Large intestine (tissue), 3 donors: Measurements from ENCODE around the gene LRRC43. TPM values are rescaled to one million over a fixed set of nuclear protein-coding genes. Genes with fewer than 3 reads are reported as not detected.
A peak's percentile ranks its signal among the peaks of the same experiment; 100 is the strongest.

Experiments
- DNase-seq, 2 donors: peaks; one replicate each; pipeline versions ENCODE4 v3.0.0 to v3.0.0-alpha.2; 2013
- H3K27ac ChIP-seq: one replicate; pipeline ENCODE4 v1.5.1; 2013; ENCODE audit warnings: low read length
- H3K27me3 ChIP-seq: 2 replicates; pipeline ENCODE4 v1.6.1; 2013; ENCODE audit warnings: low read length; ENCODE audit not compliant: control insufficient read depth, insufficient read depth
- H3K36me3 ChIP-seq: 2 replicates; pipeline ENCODE4 v1.6.1; 2013; ENCODE audit warnings: low read length; ENCODE audit not compliant: control insufficient read depth, insufficient read depth
- H3K4me1 ChIP-seq: one replicate; pipeline ENCODE4 v1.6.1; 2013; ENCODE audit warnings: low read length; ENCODE audit not compliant: control insufficient read depth, insufficient read depth
- H3K4me3 ChIP-seq: one replicate; pipeline ENCODE4 v1.5.1; 2013; ENCODE audit warnings: low read length
- H3K9me3 ChIP-seq: one replicate; pipeline ENCODE4 v1.6.1; 2013; ENCODE audit warnings: mild to moderate bottlenecking, low read depth, low read length, moderate library complexity; ENCODE audit not compliant: control insufficient read depth
- WGBS: methylation state at CpG from one replicate; pipeline ENCODE4 v1.1.5; 2013; ENCODE audit warnings: low lambda C conversion rate; ENCODE audit not compliant: insufficient coverage; 5-methylcytosine and 5-hydroxymethylcytosine counted together
- polyA plus RNA-seq: library from polyadenylated mRNA; unstranded; fragments of 120-200 nt; gene quantifications from one replicate; pipeline ENCODE4 v1.2.1, GENCODE V29; 2013

LRRC43 gene
- polyA plus RNA-seq, 1 donor, result 2.0 TPM

DNA sequence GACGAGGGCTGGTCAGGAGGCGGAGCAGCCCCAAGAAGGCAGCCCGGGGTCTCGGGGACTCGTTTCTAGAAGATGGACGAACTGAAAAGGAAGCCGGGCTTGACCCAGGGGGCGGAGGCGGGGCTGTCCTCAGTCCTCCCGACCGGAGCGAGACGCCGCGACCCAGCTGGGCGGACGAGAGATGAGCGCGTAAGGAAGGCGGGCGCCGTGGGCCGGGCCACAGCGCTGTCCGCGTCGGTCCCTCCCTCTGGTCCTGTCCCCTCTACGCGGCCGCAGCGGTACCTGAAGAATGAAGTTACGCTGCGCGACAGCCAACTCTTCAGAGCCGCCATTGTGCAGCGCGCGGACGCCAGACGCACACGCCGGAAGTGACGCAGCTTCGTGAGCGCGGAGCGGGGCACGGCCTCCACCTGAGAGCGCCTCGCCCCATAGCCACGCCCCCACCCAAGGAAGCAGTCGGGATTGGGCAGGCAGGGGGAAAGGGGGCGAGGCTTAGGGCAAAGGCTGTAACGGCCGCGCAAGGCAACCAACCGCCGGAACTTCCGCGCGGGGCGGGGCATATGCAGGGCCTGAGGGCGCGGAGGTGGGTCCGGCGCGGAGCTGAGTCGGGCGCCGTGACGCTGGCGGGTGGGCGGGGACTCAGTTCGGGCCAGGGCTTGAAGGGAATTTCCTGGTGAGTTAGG is 42.9 kb downstream of the LRRC43 start, which contains the start of gene DIABLO:
Gene DIABLO, minus strand, starts transcription at position 370 of the 683 bp plus-strand sequence. Its CDS starts 38 bp downstream, at position 332.
- Histone ChIP-seq H3K9me3 (no peaks in the 10 kb centered on the region), H3K4me3 (peak within 1 kb of the TSS; percentile 94), H3K36me3 (peaks cover 44% of the 10 kb centered on the region), H3K27ac (peak within 1 kb of the TSS; percentile 97), H3K27me3 (no peaks in the 10 kb centered on the region), H3K4me1 (peaks cover 14% of the 10 kb centered on the region)
- WGBS, result no CpG with 5 or more reads among the region's 74 CpGs
- peak; percentile 100 for DNase-seq

- H3K9me3 ChIP-seq, result no peaks in the 10 kb centered on the region
- no CpG with 5 or more reads among the region's 55 CpGs for WGBS
- H3K27ac ChIP-seq, result no peak overlapping the region
- DNase-seq, result no peak
- H3K36me3 ChIP-seq, result peaks cover 42% of the 10 kb centered on the region
- peak overlapping the region; percentile 20 for H3K4me3 ChIP-seq
- no peaks in the 10 kb centered on the region for H3K27me3 ChIP-seq
- H3K4me1 ChIP-seq, result peaks cover 14% of the 10 kb centered on the region
Measured at GRCh38 chr12:122226366-122227125, 43.6 kb downstream of the LRRC43 start.

DNA sequence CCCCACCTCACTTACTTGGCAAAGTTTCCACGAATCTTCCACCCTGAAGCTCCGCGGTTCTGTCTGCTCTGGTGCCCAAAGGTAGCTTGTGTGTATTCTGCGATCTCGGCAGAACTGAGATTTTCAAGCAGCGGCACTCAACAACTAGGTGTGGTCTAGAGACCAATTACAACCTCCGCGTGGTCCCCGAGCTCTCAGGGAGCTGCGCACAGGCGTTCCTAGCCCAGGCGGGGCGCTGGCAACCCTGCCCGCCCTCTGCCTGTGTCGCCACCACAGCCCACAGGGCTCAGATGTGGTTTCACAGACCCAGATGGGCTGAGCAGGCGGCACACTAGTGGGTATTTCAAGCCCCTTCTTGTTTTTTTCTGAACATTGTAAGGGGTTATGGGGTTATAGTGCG is 44.4 kb downstream of the LRRC43 start:
- H3K4me3 ChIP-seq, result no peak overlapping the region

GRCh38 chr12:122228092-122228491 is 45.2 kb downstream of the LRRC43 start:
- peaks cover 14% of the 10 kb centered on the region for H3K4me1 ChIP-seq
- no peak overlapping the region for H3K27ac ChIP-seq
- no peaks in the 10 kb centered on the region for H3K27me3 ChIP-seq
- H3K36me3 ChIP-seq, result peaks cover 38% of the 10 kb centered on the region
- peak in 1 of 2 donors; percentile 15 for DNase-seq
- 96% methylated on average over 3 of the region's 5 CpGs for WGBS
- H3K9me3 ChIP-seq, result no peaks in the 10 kb centered on the region
- no peak overlapping the region for H3K4me3 ChIP-seq

More for the DNA sequence above, 44.4 kb downstream of the LRRC43 start:
- no CpG with 5 or more reads among the region's 17 CpGs for WGBS
- peaks cover 14% of the 10 kb centered on the region for H3K4me1 ChIP-seq
- H3K36me3 ChIP-seq, result peaks cover 40% of the 10 kb centered on the region
- H3K9me3 ChIP-seq, result no peaks in the 10 kb centered on the region
- DNase-seq, result no peak
- no peak overlapping the region for H3K27ac ChIP-seq
- no peaks in the 10 kb centered on the region for H3K27me3 ChIP-seq

DNA sequence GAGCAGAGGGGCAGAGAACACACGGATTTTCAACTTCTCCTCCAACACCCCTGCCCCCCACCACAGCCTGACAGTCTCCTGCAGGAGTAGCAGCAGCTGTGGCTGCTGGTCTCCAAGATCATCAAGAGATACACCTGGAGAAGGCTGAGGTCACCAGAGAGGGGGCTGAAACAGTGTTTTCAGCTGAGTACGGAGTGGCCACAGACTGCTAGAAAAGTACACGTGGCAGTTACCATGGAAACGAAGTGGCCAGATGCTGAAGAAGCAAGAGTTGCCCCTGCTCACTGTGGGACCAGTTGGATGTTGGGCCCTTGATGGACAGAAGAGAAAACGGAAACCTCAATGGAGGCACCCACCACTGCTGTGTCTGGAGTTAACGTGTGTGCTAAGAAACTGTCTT is 47.9 kb downstream of the LRRC43 start:
- WGBS, result no CpG with 5 or more reads among the region's 6 CpGs
- DNase-seq, result no peak
- peaks cover 48% of the 10 kb centered on the region for H3K36me3 ChIP-seq

GRCh38 chr12:122232691-122233090 is 49.8 kb downstream of the LRRC43 start:
- H3K9me3 ChIP-seq, result no peaks in the 10 kb centered on the region
- DNase-seq, result no peak
- H3K36me3 ChIP-seq, result peaks cover 57% of the 10 kb centered on the region
- H3K27ac ChIP-seq, result no peak overlapping the region
- H3K4me1 ChIP-seq, result no peaks in the 10 kb centered on the region
- H3K4me3 ChIP-seq, result no peak overlapping the region
- WGBS, result no CpG with 5 or more reads among the region's 10 CpGs
- H3K27me3 ChIP-seq, result no peaks in the 10 kb centered on the region

More for the DNA sequence above, 47.9 kb downstream of the LRRC43 start:
- H3K4me1 ChIP-seq, result peaks cover 5% of the 10 kb centered on the region
- H3K27me3 ChIP-seq, result no peaks in the 10 kb centered on the region
- H3K4me3 ChIP-seq, result no peak overlapping the region
- no peak overlapping the region for H3K27ac ChIP-seq
- H3K9me3 ChIP-seq, result no peaks in the 10 kb centered on the region

GRCh38 chr12:122235741-122236140 is 52.8 kb downstream of the LRRC43 start:
- WGBS, result no CpG with 5 or more reads among the region's 7 CpGs
- H3K36me3 ChIP-seq, result peaks cover 57% of the 10 kb centered on the region

DNA sequence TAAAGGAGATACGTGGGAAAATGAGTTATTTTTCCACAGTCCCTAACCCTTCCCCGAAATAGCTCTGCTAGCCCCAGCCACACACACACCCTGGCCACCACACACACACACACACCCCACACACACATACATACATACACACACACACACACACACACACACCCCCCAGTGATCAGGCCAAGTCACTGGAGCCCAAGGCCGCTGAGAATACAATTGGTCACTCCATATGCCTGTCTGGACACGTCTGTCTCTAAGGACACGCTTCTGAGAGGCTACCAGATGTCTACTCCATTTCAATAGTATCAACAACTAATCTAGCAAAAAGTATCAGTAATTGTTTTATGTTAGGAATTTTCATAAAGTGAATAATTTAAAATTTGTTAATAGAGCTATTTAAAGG is 55.9 kb downstream of the LRRC43 start:
- no peaks in the 10 kb centered on the region for H3K9me3 ChIP-seq
- H3K4me1 ChIP-seq, result no peaks in the 10 kb centered on the region

More at GRCh38 chr12:122235741-122236140, 52.8 kb downstream of the LRRC43 start:
- H3K9me3 ChIP-seq, result no peaks in the 10 kb centered on the region
- DNase-seq, result no peak
- no peaks in the 10 kb centered on the region for H3K27me3 ChIP-seq
- no peak overlapping the region for H3K4me3 ChIP-seq
- H3K27ac ChIP-seq, result no peak overlapping the region
- H3K4me1 ChIP-seq, result no peaks in the 10 kb centered on the region

DNA sequence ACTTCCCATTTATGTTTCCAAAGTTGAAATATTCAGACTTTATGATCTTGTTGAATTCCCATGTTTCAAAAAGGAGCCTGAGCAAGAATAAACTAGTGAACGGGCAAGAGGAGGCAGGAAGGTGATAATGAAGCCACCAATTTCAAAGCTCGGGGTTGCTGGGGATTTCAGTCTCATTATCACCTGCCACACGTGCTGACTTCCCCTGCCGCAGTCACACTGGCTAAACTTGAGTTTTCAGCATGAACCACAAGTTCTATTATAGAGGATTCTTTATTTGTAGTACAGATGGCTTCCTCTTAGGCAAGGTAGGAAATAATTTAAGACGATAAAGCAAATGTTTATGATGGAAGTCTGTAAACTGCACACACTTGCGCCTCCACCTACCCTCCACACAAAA is 61.0 kb downstream of the LRRC43 start:
- Histone ChIP-seq H3K9me3 (no peaks in the 10 kb centered on the region), H3K4me3 (no peak overlapping the region), H3K27ac (no peak overlapping the region), H3K36me3 (peaks cover 33% of the 10 kb centered on the region), H3K27me3 (no peaks in the 10 kb centered on the region), H3K4me1 (no peaks in the 10 kb centered on the region)
- no peak for DNase-seq
- WGBS, result 88% methylated on average over 1 of the region's 6 CpGs

More for the DNA sequence above, 55.9 kb downstream of the LRRC43 start:
- Histone ChIP-seq H3K4me3 (no peak overlapping the region), H3K27me3 (no peaks in the 10 kb centered on the region), H3K36me3 (peaks cover 49% of the 10 kb centered on the region), H3K27ac (no peak overlapping the region)
- WGBS, result no CpG with 5 or more reads among the region's 5 CpGs
- DNase-seq, result no peak

- H3K4me3 ChIP-seq, result no peak overlapping the region
Measured at GRCh38 chr12:122244565-122245371, 61.8 kb downstream of the LRRC43 start.

More at GRCh38 chr12:122244565-122245371, 61.8 kb downstream of the LRRC43 start:
- H3K36me3 ChIP-seq, result peaks cover 38% of the 10 kb centered on the region
- no peaks in the 10 kb centered on the region for H3K27me3 ChIP-seq
- no peak for DNase-seq
- no peaks in the 10 kb centered on the region for H3K9me3 ChIP-seq
- no peak overlapping the region for H3K27ac ChIP-seq
- 90% methylated on average over 2 of the region's 11 CpGs for WGBS
- no peaks in the 10 kb centered on the region for H3K4me1 ChIP-seq
